Astrocyte of the cerebellum (primary cell): ENCODE data around the gene POP4.
"Not testable (repeated sequence)": the region's sequence is repeated elsewhere in the genome, so short reads cannot be mapped to it uniquely, and the experiment has no call there.

Experiments
- DNase-seq: peaks from one replicate; pipeline ENCODE4 v3.0.0-alpha.2; 2011; ENCODE audit warnings: low read depth
- H3K4me3 ChIP-seq: 2 replicates; pipeline ENCODE4 v1.5.1; 2011; ENCODE audit warnings: mild to moderate bottlenecking, low read depth, low read length, moderate library complexity
- CTCF ChIP-seq: IDR thresholded peaks from 2 replicates; pipeline ENCODE4 v1.5.1; 2012; ENCODE audit warnings: low read length, low read depth, moderate library complexity, mild to moderate bottlenecking; ENCODE audit errors: missing control alignments
- in situ Hi-C: cut with HindIII; loops from 2 replicates; pipeline ENCODE4 v1.10.0; 2017; ENCODE audit warnings: low sequenced_read_pairs

POP4 gene

GRCh38 chr19:29605653-29606419 is at the start of gene POP4:
TSS of gene POP4 (plus strand) at chr19:29606283. CDS start at chr19:29606319, 36 bp downstream.
- H3K4me3 ChIP-seq: peak within 1 kb of the TSS; percentile 100
- no peak for TF ChIP-seq CTCF
- in situ Hi-C loops: loop anchor here (5.0 to 25.0 kb wide), 4 partner anchors 41 to 1031 kb away; partner anchors contain the start of gene C19orf12
- peak; percentile 88 for DNase-seq

GRCh38 chr19:29559110-29559509 is 47.0 kb upstream of the POP4 start:
- DNase-seq, H3K4me3 ChIP-seq, in situ Hi-C loops: not testable (repeated sequence)

- in situ Hi-C loops: no loop called here
These were observed 46.3 kb upstream of the POP4 start for GRCh38 chr19:29559743-29560142.

GRCh38 chr19:29560313-29561075 is 45.6 kb upstream of the POP4 start:
- no peak for DNase-seq

More at GRCh38 chr19:29559743-29560142, 46.3 kb upstream of the POP4 start:
- TF ChIP-seq CTCF: no peak
- no peak for DNase-seq
- no peak overlapping the region for H3K4me3 ChIP-seq

GRCh38 chr19:29561601-29562000 is 44.5 kb upstream of the POP4 start:
- no peak for DNase-seq
- H3K4me3 ChIP-seq: no peak overlapping the region
- in situ Hi-C loops: no loop called here
- TF ChIP-seq CTCF: no peak

More at GRCh38 chr19:29560313-29561075, 45.6 kb upstream of the POP4 start:
- TF ChIP-seq CTCF: no peak
- in situ Hi-C loops: no loop called here
- H3K4me3 ChIP-seq: no peak overlapping the region

- in situ Hi-C loops: no loop called here
- no peak for TF ChIP-seq CTCF
- no peak for DNase-seq
- no peak overlapping the region for H3K4me3 ChIP-seq
These were observed 43.5 kb upstream of the POP4 start for GRCh38 chr19:29562299-29563297.
